ENCODE results near the gene PLCB1.

PLCB1 gene

GRCh38 chr20:8200220-8200619 is 68.2 kb downstream of the PLCB1 start:
- H3K9me3 ChIP-seq (ENCODE audit: control insufficient read depth, insufficient read depth, low read length) = no peaks in the 10 kb centered on the region; the same call in 1 of the 2 replicates
- no peaks in the 10 kb centered on the region for H3K4me1 ChIP-seq (ENCODE audit: insufficient read depth, low read length)
- H3K36me3 ChIP-seq (ENCODE audit: insufficient read depth, low read length) = no peaks in the 10 kb centered on the region
- H3K9ac ChIP-seq (ENCODE audit: low read depth, low read length) = no peak overlapping the region

DNA sequence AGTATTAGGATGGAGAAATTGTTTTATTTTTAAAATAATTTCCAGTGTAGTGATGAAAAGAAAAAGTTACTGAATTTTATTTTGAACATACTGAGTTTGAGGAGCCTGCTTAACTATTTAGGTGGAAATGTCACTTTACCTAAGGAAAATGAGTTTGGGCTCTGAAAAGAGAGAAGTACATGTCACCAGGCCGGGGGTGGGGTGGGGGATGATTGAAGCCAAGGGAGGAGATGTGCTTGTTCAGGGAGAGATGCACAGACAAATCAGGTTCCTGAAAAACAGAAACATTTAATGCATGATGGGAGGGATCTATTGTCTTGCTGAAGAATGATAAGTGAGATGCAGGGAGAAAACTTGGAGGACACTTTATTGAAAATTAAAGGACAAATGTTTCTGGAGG is 71.3 kb downstream of the PLCB1 start:
- no peak overlapping the region for H3K9ac ChIP-seq (ENCODE audit: low read depth, low read length)
- no peaks in the 10 kb centered on the region for H3K36me3 ChIP-seq (ENCODE audit: insufficient read depth, low read length)
- no peaks in the 10 kb centered on the region; the same call in 1 of the 2 replicates for H3K9me3 ChIP-seq (ENCODE audit: control insufficient read depth, insufficient read depth, low read length)
- no peaks in the 10 kb centered on the region for H3K4me1 ChIP-seq (ENCODE audit: insufficient read depth, low read length)

DNA sequence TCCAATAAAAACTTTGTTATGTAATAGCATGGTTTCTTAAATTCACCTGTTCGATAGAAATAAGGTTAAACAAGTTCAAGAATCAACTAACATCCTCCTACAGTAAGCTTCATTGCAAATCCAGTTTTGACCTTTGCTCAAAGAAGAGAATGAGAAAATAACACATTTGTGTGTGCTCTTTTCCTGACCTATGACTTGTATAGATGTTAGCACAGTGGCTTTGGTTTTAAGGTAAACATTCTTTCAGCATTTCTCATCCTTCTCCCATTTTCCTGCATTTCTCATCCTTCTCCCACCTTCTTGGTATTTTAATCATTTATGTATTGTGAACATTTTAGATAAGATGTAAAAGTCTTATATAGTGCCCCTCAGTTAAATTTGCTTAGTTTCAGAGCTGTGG is 73.9 kb downstream of the PLCB1 start:
- Histone ChIP-seq H3K9me3 (ENCODE audit: control insufficient read depth, insufficient read depth, low read length) (no peaks in the 10 kb centered on the region; the same call in 1 of the 2 replicates), H3K9ac (ENCODE audit: low read depth, low read length) (no peak overlapping the region)

DNA sequence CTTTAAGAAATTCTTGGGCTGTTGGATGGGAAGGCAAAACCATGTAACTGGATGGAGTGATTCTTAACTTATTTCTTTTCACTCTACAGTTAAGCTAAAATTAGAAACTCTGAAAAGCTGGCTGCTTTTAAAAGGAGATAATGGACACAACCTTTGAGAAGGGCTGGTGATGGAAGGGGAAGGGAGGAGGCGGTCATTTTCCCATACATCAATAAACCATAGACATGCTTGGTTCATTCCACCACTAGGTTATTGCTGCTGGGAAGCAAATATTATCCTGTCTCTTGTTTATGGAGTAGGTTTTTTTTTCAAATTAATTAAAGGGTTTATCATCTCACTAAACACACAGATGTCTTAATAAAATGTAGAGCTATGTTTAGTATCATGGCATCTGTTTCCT is 76.2 kb downstream of the PLCB1 start:
- Histone ChIP-seq H3K36me3 (ENCODE audit: insufficient read depth, low read length) (no peaks in the 10 kb centered on the region), H3K9ac (ENCODE audit: low read depth, low read length) (no peak overlapping the region), H3K4me1 (ENCODE audit: insufficient read depth, low read length) (peaks cover 5% of the 10 kb centered on the region; the same call in 1 of the 2 replicates), H3K9me3 (ENCODE audit: control insufficient read depth, insufficient read depth, low read length) (no peaks in the 10 kb centered on the region)

More for the DNA sequence above, 73.9 kb downstream of the PLCB1 start:
- no peaks in the 10 kb centered on the region for H3K36me3 ChIP-seq (ENCODE audit: insufficient read depth, low read length)
- no peaks in the 10 kb centered on the region; the same call in 1 of the 2 replicates for H3K4me1 ChIP-seq (ENCODE audit: insufficient read depth, low read length)

GRCh38 chr20:8209061-8209460 is 77.0 kb downstream of the PLCB1 start:
- Histone ChIP-seq H3K9me3 (ENCODE audit: control insufficient read depth, insufficient read depth, low read length) (no peaks in the 10 kb centered on the region), H3K9ac (ENCODE audit: low read depth, low read length) (no peak overlapping the region), H3K4me1 (ENCODE audit: insufficient read depth, low read length) (peaks cover 8% of the 10 kb centered on the region; the same call in 1 of the 2 replicates), H3K36me3 (ENCODE audit: insufficient read depth, low read length) (no peaks in the 10 kb centered on the region)

DNA sequence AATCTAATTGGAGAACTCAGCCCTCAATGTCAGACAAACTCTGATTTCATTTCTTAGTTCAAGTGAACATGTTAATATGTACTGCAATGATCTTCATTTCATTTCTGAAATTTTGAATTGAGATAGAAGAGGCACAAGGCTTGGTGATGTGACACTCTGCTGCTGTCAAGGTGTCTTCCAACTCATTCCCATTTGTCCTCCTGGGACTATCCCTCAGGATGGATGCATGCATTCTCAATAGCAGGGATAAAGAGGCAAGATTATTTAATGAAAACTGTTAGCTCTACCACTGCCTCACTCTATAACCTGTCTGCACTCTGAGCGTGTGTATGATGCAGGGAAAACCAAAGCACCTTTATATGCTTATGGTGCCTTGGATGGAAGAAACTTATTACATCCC is 78.7 kb downstream of the PLCB1 start:
- Histone ChIP-seq H3K4me1 (ENCODE audit: insufficient read depth, low read length) (peaks cover 9% of the 10 kb centered on the region; the same call in 1 of the 2 replicates), H3K9me3 (ENCODE audit: control insufficient read depth, insufficient read depth, low read length) (no peaks in the 10 kb centered on the region), H3K36me3 (ENCODE audit: insufficient read depth, low read length) (no peaks in the 10 kb centered on the region), H3K9ac (ENCODE audit: low read depth, low read length) (no peak overlapping the region)

DNA sequence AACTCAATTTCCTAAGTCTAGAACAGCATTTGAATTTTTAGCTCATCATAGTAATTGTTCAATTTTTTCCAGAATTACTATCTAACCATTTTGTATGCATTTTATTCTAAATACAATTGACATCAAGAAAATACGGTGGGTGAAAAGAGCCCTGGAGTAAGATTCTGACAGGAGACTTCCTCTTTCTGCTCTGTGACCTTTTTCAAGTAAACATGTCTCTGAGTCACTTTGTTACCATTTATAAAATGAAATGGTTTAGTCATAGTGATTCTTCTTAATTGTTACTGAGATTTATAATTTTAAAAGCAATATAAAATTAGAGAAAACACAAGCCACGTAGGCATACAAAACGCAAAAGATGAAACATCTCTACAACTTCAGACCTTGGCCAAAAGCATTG is 80.2 kb downstream of the PLCB1 start:
- Histone ChIP-seq H3K9ac (ENCODE audit: low read depth, low read length) (no peak overlapping the region), H3K4me1 (ENCODE audit: insufficient read depth, low read length) (peaks cover 9% of the 10 kb centered on the region; the same call in 1 of the 2 replicates), H3K9me3 (ENCODE audit: control insufficient read depth, insufficient read depth, low read length) (no peaks in the 10 kb centered on the region), H3K36me3 (ENCODE audit: insufficient read depth, low read length) (no peaks in the 10 kb centered on the region)

DNA sequence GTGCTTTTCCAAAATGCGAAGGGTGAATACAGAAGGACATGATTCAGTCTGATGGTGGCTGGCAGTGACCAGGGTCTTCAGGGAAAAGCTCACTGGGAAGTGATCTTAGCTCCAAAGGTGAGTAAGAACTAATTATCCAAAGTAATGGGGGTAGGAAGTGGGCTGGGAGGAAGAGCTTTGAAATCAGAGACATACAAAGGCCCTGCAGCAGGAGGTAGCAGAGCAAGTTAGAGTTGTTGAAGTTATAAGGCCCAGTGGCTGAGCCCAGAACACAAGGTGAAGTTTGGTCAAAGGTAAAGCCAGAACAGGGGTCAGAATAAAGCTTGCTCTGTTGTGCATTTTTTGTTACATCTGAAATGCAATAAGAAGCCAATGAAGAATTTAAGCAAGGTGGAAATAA is 81.2 kb downstream of the PLCB1 start:
- no peaks in the 10 kb centered on the region for H3K9me3 ChIP-seq (ENCODE audit: control insufficient read depth, insufficient read depth, low read length)
- peaks cover 9% of the 10 kb centered on the region; the same call in 1 of the 2 replicates for H3K4me1 ChIP-seq (ENCODE audit: insufficient read depth, low read length)
- no peaks in the 10 kb centered on the region for H3K36me3 ChIP-seq (ENCODE audit: insufficient read depth, low read length)
- H3K9ac ChIP-seq (ENCODE audit: low read depth, low read length) = no peak overlapping the region

DNA sequence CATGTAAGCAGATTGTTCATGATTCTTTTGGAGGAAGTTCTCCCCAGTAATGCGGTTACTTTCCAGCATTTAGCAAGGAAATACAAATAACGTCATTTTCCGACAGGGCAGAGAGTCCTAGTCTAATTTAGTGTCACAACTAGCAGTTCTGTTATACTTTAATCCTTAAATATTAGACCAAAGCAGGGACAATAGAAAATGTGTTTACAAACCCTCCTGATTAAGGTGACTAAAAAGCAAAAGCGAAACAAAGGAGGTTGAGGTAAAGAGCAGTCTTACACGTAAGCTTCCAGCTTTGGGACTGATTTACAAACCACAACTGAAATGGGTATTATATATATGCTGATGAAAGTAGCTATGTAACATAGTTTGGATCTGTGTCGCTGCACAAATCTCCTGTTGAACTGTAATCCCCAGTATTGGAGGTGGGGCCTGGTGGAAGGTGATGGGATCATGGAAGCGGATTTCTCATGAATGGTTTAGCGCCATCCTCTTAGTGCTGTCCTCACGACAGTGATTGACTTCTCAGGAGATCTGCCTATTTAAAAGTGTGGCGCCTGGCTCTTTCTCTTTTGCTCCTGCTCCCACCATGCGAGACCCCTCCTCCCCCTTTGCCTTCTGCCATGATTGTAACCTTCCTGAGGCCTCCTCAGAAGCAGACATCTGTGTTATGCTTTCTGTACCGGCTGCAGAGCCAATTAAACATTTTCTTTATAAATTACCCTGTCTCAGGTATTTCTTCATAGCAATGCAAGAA is 81.9 kb downstream of the PLCB1 start:
- Histone ChIP-seq H3K36me3 (ENCODE audit: insufficient read depth, low read length) (no peaks in the 10 kb centered on the region), H3K9ac (ENCODE audit: low read depth, low read length) (no peak overlapping the region), H3K4me1 (ENCODE audit: insufficient read depth, low read length) (peaks cover 9% of the 10 kb centered on the region; the same call in 1 of the 2 replicates), H3K9me3 (ENCODE audit: control insufficient read depth, insufficient read depth, low read length) (no peaks in the 10 kb centered on the region)

GRCh38 chr20:8215361-8215781 is 83.3 kb downstream of the PLCB1 start:
- Histone ChIP-seq H3K36me3 (ENCODE audit: insufficient read depth, low read length) (no peaks in the 10 kb centered on the region), H3K4me1 (ENCODE audit: insufficient read depth, low read length) (peaks cover 9% of the 10 kb centered on the region; the same call in 1 of the 2 replicates), H3K9ac (ENCODE audit: low read depth, low read length) (no peak overlapping the region)

DNA sequence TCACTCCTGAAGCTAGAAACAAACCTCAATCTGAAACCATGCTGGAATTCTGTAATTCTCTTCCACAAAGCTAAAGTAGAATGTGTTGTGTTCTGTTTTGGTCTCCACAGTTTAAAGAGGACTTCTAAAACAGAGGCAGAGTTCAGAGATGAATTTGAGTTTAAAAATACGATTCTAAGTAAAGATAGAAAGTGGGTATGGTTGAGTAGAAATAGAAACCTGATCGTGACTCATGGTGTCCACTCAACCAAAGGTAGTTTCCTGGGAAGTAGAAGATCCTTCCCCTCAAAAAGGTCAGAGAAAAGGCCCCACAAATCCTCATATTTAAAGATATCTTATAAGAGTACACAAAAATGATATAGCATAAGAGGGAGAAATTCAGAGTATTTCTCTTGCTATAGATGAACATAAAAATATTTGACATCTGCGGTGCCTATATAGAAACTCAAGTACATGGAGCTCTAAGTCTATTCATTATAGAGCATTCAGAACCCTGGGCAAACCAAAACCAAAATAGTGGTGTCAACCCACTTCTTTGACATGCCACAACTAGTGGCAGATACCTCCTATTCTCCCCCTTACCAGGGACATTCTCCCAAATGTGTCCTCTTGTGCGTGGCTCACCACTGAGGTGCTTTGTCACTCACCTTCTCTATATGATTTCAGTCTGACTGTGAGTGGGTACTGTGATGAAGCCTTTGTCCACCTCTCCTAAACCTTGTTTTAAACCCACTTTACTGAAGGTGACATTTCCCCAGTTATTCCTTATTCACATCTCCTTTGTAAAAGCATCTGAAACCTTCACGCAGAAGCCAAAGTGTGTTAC is 84.5 kb downstream of the PLCB1 start:
- Histone ChIP-seq H3K36me3 (ENCODE audit: insufficient read depth, low read length) (no peaks in the 10 kb centered on the region), H3K4me1 (ENCODE audit: insufficient read depth, low read length) (peaks cover 9% of the 10 kb centered on the region; the same call in 1 of the 2 replicates), H3K9me3 (ENCODE audit: control insufficient read depth, insufficient read depth, low read length) (no peaks in the 10 kb centered on the region), H3K9ac (ENCODE audit: low read depth, low read length) (no peak overlapping the region)

More at GRCh38 chr20:8215361-8215781, 83.3 kb downstream of the PLCB1 start:
- H3K9me3 ChIP-seq (ENCODE audit: control insufficient read depth, insufficient read depth, low read length) = no peaks in the 10 kb centered on the region

DNA sequence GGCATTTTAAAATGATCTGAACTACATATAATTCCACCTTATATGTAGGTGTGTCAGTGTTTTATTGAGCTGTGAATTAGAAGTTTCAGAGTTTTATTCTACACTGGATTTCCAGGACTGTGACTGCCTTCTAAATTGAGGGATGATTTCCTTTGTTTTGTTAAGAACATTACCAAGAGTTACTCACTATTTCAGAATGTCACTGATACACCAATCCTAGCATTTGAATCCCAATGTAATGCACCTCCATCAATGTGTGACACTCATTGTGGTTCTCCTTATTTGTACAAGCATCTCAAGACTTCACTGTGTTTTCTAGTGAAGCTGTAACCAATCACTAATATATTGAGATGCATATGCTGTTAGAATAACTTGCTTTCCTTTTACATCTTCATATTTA is 86.8 kb downstream of the PLCB1 start:
- Histone ChIP-seq H3K9me3 (ENCODE audit: control insufficient read depth, insufficient read depth, low read length) (no peaks in the 10 kb centered on the region), H3K9ac (ENCODE audit: low read depth, low read length) (no peak overlapping the region), H3K4me1 (ENCODE audit: insufficient read depth, low read length) (peaks cover 11% of the 10 kb centered on the region), H3K36me3 (ENCODE audit: insufficient read depth, low read length) (no peaks in the 10 kb centered on the region)

GRCh38 chr20:8219403-8219802 is 87.3 kb downstream of the PLCB1 start:
- no peaks in the 10 kb centered on the region for H3K9me3 ChIP-seq (ENCODE audit: control insufficient read depth, insufficient read depth, low read length)
- no peak overlapping the region for H3K9ac ChIP-seq (ENCODE audit: low read depth, low read length)
- H3K36me3 ChIP-seq (ENCODE audit: insufficient read depth, low read length) = no peaks in the 10 kb centered on the region
- H3K4me1 ChIP-seq (ENCODE audit: insufficient read depth, low read length) = peaks cover 11% of the 10 kb centered on the region

DNA sequence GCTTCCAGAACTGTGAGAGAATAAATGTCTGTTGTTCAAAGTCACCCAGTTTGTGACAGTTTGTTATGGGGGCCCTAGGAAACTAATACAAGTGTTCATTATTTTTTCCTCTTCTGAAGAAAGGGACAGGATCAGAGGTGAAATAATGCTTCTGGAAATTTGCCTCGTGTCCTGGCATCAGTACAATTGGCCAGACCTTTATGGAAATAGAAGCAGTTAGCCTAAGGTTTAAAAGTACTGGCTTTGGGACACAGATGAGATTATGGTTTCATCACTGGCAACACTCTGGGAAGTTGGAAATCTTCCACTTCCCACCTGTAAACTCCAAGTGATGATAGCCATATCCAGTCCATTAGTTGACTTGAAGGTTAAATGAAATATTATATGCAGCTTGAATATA is 88.7 kb downstream of the PLCB1 start:
- H3K9ac ChIP-seq (ENCODE audit: low read depth, low read length) = no peak overlapping the region
- H3K9me3 ChIP-seq (ENCODE audit: control insufficient read depth, insufficient read depth, low read length) = no peaks in the 10 kb centered on the region
- H3K4me1 ChIP-seq (ENCODE audit: insufficient read depth, low read length) = peaks cover 11% of the 10 kb centered on the region
- no peaks in the 10 kb centered on the region for H3K36me3 ChIP-seq (ENCODE audit: insufficient read depth, low read length)

Data from ES-I3 (cell line).